ENCODE measurements around the gene CPNE1.
"Not testable (repeated sequence)": the region's sequence is repeated elsewhere in the genome, so short reads cannot be mapped to it uniquely, and the experiment has no call there.

CPNE1 gene

GRCh38 chr20:35664466-35665206, at the start of gene CPNE1, which contains the start of gene RBM12:
TSS of gene CPNE1 (minus strand) at chr20:35664900. CDS start at chr20:35632923, 31,977 bp downstream.
TSS of gene RBM12 (minus strand) at chr20:35664900. CDS start at chr20:35655322, 9,578 bp downstream.
- DNase-seq (ENCODE audit: low read depth in 2 of 2): peak; percentile 85 to 86

GRCh38 chr20:35714127-35714526, 49.4 kb upstream of the CPNE1 start:
- DNase-seq (ENCODE audit: low read depth in 2 of 2): no peak

GRCh38 chr20:35713120-35713519, 48.4 kb upstream of the CPNE1 start:
- not testable (repeated sequence) for DNase-seq (ENCODE audit: low read depth in 2 of 2)

- no peak for DNase-seq (ENCODE audit: low read depth in 2 of 2)
These were observed 47.0 kb upstream of the CPNE1 start for GRCh38 chr20:35711588-35712209.

- no peak for DNase-seq (ENCODE audit: low read depth in 2 of 2)
These were observed 46.3 kb upstream of the CPNE1 start for GRCh38 chr20:35710884-35711587.

GRCh38 chr20:35710039-35710438, 45.3 kb upstream of the CPNE1 start:
- no peak for DNase-seq (ENCODE audit: low read depth in 2 of 2)

- DNase-seq (ENCODE audit: low read depth in 2 of 2): no peak
These were observed 44.6 kb upstream of the CPNE1 start for GRCh38 chr20:35709259-35709658.

GRCh38 chr20:35708502-35708901, 43.8 kb upstream of the CPNE1 start:
- no peak for DNase-seq (ENCODE audit: low read depth in 2 of 2)

- not testable (repeated sequence) for DNase-seq (ENCODE audit: low read depth in 2 of 2)
These were observed 42.2 kb upstream of the CPNE1 start for GRCh38 chr20:35706591-35707529.

GRCh38 chr20:35705894-35706293, 41.2 kb upstream of the CPNE1 start:
- not testable (repeated sequence) for DNase-seq (ENCODE audit: low read depth in 2 of 2)

GRCh38 chr20:35704514-35705261, 40.0 kb upstream of the CPNE1 start:
- DNase-seq (ENCODE audit: low read depth in 2 of 2): no peak

GRCh38 chr20:35702824-35703695, 38.4 kb upstream of the CPNE1 start:
- DNase-seq (ENCODE audit: low read depth in 2 of 2): no peak

GRCh38 chr20:35702051-35702823, 37.5 kb upstream of the CPNE1 start:
- DNase-seq (ENCODE audit: low read depth in 2 of 2): no peak

GRCh38 chr20:35700625-35701148, 36.0 kb upstream of the CPNE1 start:
- no peak for DNase-seq (ENCODE audit: low read depth in 2 of 2)

- DNase-seq (ENCODE audit: low read depth in 2 of 2): no peak
These were observed 35.4 kb upstream of the CPNE1 start for GRCh38 chr20:35699957-35700624.

- peak; percentile 66 to 75 for DNase-seq (ENCODE audit: low read depth in 2 of 2)
These were observed 34.6 kb upstream of the CPNE1 start, which contains the start of the genes NFS1 and ROMO1 for GRCh38 chr20:35699127-35699956. TSS of gene NFS1 (minus strand) at chr20:35699352. CDS start at chr20:35699288, 64 bp downstream. TSS of gene ROMO1 (plus strand) at chr20:35699405. CDS start at chr20:35699633, 228 bp downstream.
